Measurements from ENCODE around the gene PIK3R5.

- TF ChIP-seq CTCF (IDR thresholded peaks at IDR 0.05) (no peak), EZH2 (IDR thresholded peaks at IDR 0.05; ENCODE audit: borderline replicate concordance, insufficient read depth, low read depth, low read length, poor library complexity, severe bottlenecking) (no peak)
These were observed 19.0 kb downstream of the PIK3R5 start for GRCh38 chr17:8946476-8946875.

Measured in B cell (primary cell).